Measurements from ENCODE around the gene DDX56. TPM values are rescaled to one million over a fixed set of nuclear protein-coding genes. Genes with fewer than 3 reads are reported as not detected.
A peak's percentile ranks its signal among the peaks of the same experiment; 100 is the strongest.

Gene DDX56
- total RNA-seq, 2 donors from 2014 or later, result 41.1 to 90.6 TPM

DNA sequence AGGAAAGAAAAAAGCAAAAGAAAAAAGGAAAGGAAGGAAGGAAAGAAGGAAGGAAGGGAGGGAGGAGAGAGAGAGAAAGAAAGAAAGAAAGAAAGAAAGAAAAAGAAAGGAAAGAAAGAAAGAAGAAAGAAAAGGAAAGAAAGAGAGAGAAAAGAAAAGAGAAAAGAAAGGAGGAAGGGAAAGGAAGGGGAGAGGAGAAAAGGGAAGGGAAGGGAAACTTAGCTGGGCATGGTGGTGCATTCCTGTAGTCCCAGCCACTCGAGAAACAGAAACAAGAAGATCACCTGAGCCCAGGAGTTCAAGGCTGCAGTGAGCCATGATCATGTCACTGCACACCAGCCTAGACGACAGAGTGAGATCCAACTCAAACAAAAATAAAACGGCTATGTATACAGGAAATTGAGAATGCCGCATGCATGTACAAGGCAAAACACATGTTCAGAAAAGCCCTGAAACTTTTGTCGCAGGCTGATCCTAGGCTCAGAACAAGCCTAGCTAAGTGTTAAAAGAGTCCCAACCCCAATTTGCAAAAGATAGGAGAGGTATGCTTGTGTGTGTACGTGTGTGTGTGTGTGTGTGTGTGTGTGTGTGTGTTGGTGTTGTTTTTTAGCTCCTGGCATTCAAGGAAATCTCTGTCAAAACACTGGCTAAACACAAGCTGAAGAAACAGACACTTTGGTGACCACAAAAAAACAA, 26.0 kb downstream of the DDX56 start:
- TF ChIP-seq, protein P1, sequence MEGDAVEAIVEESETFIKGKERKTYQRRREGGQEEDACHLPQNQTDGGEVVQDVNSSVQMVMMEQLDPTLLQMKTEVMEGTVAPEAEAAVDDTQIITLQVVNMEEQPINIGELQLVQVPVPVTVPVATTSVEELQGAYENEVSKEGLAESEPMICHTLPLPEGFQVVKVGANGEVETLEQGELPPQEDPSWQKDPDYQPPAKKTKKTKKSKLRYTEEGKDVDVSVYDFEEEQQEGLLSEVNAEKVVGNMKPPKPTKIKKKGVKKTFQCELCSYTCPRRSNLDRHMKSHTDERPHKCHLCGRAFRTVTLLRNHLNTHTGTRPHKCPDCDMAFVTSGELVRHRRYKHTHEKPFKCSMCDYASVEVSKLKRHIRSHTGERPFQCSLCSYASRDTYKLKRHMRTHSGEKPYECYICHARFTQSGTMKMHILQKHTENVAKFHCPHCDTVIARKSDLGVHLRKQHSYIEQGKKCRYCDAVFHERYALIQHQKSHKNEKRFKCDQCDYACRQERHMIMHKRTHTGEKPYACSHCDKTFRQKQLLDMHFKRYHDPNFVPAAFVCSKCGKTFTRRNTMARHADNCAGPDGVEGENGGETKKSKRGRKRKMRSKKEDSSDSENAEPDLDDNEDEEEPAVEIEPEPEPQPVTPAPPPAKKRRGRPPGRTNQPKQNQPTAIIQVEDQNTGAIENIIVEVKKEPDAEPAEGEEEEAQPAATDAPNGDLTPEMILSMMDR (IDR thresholded peaks at IDR 0.05), result no peak
- H3K36me3 ChIP-seq, result no peaks in the 10 kb centered on the region
- H3K4me3 ChIP-seq, result no peak overlapping the region
- H3K9me3 ChIP-seq, result no peaks in the 10 kb centered on the region
- DNase-seq, result no peak
- no peak overlapping the region for H3K27ac ChIP-seq
- H3K4me1 ChIP-seq, result no peaks in the 10 kb centered on the region
- intact Hi-C loops (cut with DNase I), result no loop called here
- H3K27me3 ChIP-seq, result no peaks in the 10 kb centered on the region
- no peak overlapping the region for H3K9ac ChIP-seq (ENCODE audit: low read depth in 2 of 2, low read length in 2 of 2)

DNA sequence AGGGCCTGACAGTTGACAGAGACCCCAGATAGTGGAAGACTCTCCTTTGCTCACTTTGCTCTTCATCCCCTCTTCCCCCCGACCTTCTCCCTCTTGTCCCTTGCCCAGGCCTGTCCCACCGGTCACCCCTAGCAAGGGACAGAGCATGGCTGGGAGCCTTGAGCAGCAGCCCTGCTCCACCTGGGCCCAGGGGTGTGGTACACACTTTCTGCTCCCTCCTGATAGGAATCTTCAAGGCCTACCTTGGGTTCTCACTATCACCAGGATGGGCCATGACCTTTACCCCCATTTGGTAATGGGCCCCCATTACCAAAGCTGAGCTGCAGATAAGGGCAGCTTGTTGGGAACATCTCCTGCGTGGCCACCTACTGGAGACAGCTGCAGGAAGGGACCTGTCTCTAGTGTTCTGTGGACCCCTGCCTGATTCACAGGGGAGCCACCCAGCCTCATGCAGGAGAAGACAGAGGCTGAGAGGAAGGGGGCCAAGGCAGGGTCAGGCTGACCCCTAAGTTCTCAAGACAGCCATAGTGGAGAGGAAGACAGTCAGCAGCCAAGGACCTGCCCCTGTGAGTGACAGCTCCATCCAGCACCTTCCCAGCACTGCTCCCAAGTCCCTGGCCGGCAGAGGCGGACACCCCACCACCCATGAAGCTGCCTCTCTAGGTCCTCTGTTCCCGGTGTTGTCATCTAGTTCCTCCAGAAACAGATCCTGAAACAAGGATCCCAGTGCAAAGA, 31.7 kb downstream of the DDX56 start:
- Histone ChIP-seq H3K4me3 (no peak overlapping the region), H3K27ac (no peak overlapping the region), H3K4me1 (no peaks in the 10 kb centered on the region), H3K36me3 (no peaks in the 10 kb centered on the region), H3K9me3 (no peaks in the 10 kb centered on the region), H3K27me3 (no peaks in the 10 kb centered on the region), H3K9ac (ENCODE audit: low read depth in 2 of 2, low read length in 2 of 2) (no peak overlapping the region)
- intact Hi-C loops (cut with DNase I), result no loop called here
- DNase-seq, result no peak
- TF ChIP-seq, protein P1 (IDR thresholded peaks at IDR 0.05), result no peak

DNA sequence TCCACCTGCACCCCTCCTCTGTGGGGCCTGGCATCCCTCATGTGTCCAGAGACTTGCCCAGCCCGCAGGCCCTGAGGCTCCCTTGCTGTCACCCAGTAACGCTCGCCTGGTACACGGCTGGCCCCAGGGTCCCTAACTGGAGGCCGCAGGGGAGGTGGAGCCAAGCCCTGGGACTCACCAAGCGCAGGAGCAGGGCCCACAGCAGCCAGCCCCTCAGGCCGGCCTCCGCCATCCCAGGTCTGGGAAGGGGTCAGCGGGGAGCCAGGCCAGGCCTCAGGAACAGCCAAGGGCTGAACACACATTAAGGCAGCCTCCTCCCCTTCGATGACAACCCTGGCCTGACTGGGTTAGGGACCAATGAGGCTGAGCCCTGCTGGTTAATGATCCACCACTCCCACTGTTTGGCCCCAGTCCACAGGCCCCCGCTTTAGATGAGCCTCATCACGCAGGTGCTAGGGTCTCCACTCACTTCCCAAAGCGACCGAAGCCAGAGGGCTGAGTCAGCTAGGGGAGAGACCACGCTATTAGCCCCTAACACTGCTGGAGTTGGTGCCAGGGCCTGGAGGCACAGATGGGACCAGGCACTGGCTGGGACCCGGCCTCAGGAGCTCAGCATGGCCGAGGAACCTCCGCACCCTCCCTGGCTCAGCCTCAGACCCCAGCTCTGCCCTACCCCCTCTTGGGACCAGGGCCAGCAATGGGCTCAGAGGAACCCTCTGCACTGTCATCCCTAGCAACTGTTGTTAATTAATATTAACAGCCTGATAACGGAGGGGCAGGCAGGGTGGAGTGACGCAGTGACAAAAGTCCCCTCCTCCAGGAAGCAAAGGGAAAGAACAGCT, 32.5 kb downstream of the DDX56 start, which contains the start of gene NPC1L1:
NPC1L1 (minus strand) TSS at position 303 of the 842 bp plus-strand sequence; CDS start at position 232, 71 bp downstream.
- Histone ChIP-seq H3K27ac (no peak within 1 kb of the TSS), H3K9me3 (no peaks in the 10 kb centered on the region), H3K9ac (ENCODE audit: low read depth in 2 of 2, low read length in 2 of 2) (peak within 1 kb of the TSS in 1 of 2 donors; percentile 2), H3K4me3 (no peak within 1 kb of the TSS), H3K4me1 (no peaks in the 10 kb centered on the region), H3K27me3 (no peaks in the 10 kb centered on the region), H3K36me3 (no peaks in the 10 kb centered on the region)
- intact Hi-C loops (cut with DNase I), result no loop called here
- no peak for DNase-seq
- TF ChIP-seq, protein P1 (IDR thresholded peaks at IDR 0.05), result no peak

DNA sequence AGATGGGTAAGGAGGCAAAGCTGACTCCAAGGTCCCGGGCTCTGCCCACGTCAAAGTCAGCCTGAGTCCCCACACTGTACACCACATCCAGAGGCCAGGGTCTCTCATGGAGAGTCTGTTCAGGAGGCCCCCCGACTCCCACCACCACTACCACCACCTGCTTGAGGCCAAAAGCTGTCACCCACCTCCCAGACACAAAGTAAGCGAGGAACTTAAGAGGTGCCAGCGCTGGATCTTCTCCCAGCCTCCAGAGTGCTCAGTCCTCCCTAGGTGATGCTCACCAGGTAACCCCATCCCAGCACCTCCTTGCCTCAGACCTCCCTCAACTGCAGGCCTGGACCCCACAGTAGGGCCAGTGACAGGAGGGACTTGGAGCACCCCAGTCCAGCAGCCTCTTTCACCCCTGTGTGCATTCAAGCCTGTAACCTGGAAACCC, 33.1 kb downstream of the DDX56 start:
- no peak overlapping the region for H3K9ac ChIP-seq (ENCODE audit: low read depth in 2 of 2, low read length in 2 of 2)
- no peaks in the 10 kb centered on the region for H3K4me1 ChIP-seq

More for the DNA sequence above, 33.1 kb downstream of the DDX56 start:
- H3K27me3 ChIP-seq, result no peaks in the 10 kb centered on the region
- intact Hi-C loops (cut with DNase I), result no loop called here
- TF ChIP-seq, protein P1 (IDR thresholded peaks at IDR 0.05), result no peak
- no peak overlapping the region for H3K4me3 ChIP-seq
- H3K27ac ChIP-seq, result no peak overlapping the region
- no peaks in the 10 kb centered on the region for H3K9me3 ChIP-seq
- no peak for DNase-seq
- no peaks in the 10 kb centered on the region for H3K36me3 ChIP-seq

All from colonic mucosa (tissue), 4 donors.